HUDEP-2 (cell line): ENCODE data around the gene TRIM33.

Experiments
- DNase-seq, 76 experiments: peaks; one replicate each; lab custom pipeline; 2025; ENCODE audit not compliant: unreplicated experiment in 76 of 76; lab: John Stamatoyannopoulos, UW

The TRIM33 gene

GRCh38 chr1:114511032-114511785 lies at the start of gene TRIM33:
TRIM33 (minus strand) TSS chr1:114511203; CDS start chr1:114511076, 127 bp downstream.
- DNase-seq = peak in 72 of 76 experiments; percentile 34 to 88 (median 76)

- DNase-seq = no peak
These were observed 48.4 kb upstream of the TRIM33 start for GRCh38 chr1:114559356-114559755.

GRCh38 chr1:114558544-114558943 lies 47.5 kb upstream of the TRIM33 start:
- peak in 15 of 76 experiments; percentile 2 to 49 (median 12) for DNase-seq

GRCh38 chr1:114554577-114554976 lies 43.6 kb upstream of the TRIM33 start:
- no peak for DNase-seq

GRCh38 chr1:114552106-114552639 lies 41.2 kb upstream of the TRIM33 start:
- no peak for DNase-seq

GRCh38 chr1:114551400-114551799 lies 40.4 kb upstream of the TRIM33 start:
- DNase-seq = no peak

- DNase-seq = no peak
These were observed 39.3 kb upstream of the TRIM33 start for GRCh38 chr1:114550336-114550735.

GRCh38 chr1:114549137-114549536 lies 38.1 kb upstream of the TRIM33 start:
- no peak for DNase-seq

- DNase-seq = no peak
These were observed 36.1 kb upstream of the TRIM33 start for GRCh38 chr1:114547076-114547475.

- DNase-seq = no peak
These were observed 34.8 kb upstream of the TRIM33 start for GRCh38 chr1:114545796-114546195.

- no peak for DNase-seq
These were observed 34.3 kb upstream of the TRIM33 start for GRCh38 chr1:114545315-114545714.

- DNase-seq = no peak
These were observed 29.8 kb upstream of the TRIM33 start for GRCh38 chr1:114540821-114541220.

GRCh38 chr1:114540272-114540671 lies 29.3 kb upstream of the TRIM33 start:
- DNase-seq = no peak

GRCh38 chr1:114536043-114536442 lies 25.0 kb upstream of the TRIM33 start:
- no peak for DNase-seq

- DNase-seq = no peak
These were observed 24.4 kb upstream of the TRIM33 start for GRCh38 chr1:114535401-114535800.

- DNase-seq = no peak
These were observed 20.1 kb upstream of the TRIM33 start for GRCh38 chr1:114531094-114531493.

- no peak for DNase-seq
These were observed 19.2 kb upstream of the TRIM33 start for GRCh38 chr1:114530224-114530623.

GRCh38 chr1:114524944-114525343 lies 13.9 kb upstream of the TRIM33 start:
- DNase-seq = no peak

GRCh38 chr1:114522264-114522575 lies 11.2 kb upstream of the TRIM33 start:
- DNase-seq = no peak

GRCh38 chr1:114521396-114522263 lies 10.6 kb upstream of the TRIM33 start:
- peak in 3 of 76 experiments; percentile 6 to 34 (median 9) for DNase-seq

- no peak for DNase-seq
These were observed 6.3 kb upstream of the TRIM33 start for GRCh38 chr1:114517348-114517747.
